ENCODE data around the gene DNPH1.

- TF ChIP-seq CTCF (IDR thresholded peaks at IDR 0.05) (no peak), POLR2A (IDR thresholded peaks at IDR 0.05) (no peak)
These were observed 42.0 kb upstream of the DNPH1 start for GRCh38 chr6:43271103-43271815.

All from ovary (tissue), 3 donors.